B cell (primary cell): Measurements from ENCODE around the gene STRBP.
"Not testable (repeated sequence)": the region's sequence is repeated elsewhere in the genome, so short reads cannot be mapped to it uniquely, and the experiment has no call there.

Experiments
- EZH2 ChIP-seq: IDR thresholded peaks from 2 replicates; pipeline ENCODE4 v1.6.1; 2012; ENCODE audit warnings: borderline replicate concordance, low read depth, mild to moderate bottlenecking, moderate library complexity, low read length; ENCODE audit not compliant: insufficient read depth, poor library complexity, severe bottlenecking
- TF ChIP-seq, protein P1 (sequence below): fragments of 200-600 bp; IDR thresholded peaks from one replicate; pipeline ENCODE4 v1.8.0; 2022; ENCODE audit warnings: antibody characterized with exemption, mild to moderate bottlenecking

DNA sequence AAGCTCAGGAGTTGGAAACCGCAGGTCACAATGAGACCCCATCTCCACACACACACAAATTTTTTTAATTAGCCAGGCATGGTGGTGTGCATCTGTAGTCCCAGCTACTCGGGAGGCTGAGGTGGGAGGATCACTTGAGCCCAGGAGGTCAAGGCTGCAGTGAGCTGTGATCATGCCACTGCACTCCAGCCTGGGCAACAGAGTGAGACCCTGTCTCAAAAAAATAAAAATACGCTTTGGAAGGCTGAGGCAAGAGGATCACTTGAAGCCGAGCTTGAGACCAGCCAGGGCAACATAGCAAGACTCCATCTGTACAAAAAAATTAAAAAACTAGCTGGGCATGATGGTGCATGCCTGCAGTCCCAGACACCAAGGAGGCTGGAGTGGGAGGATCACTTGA is 19.2 kb downstream of the STRBP start:
- TF ChIP-seq, protein P1, sequence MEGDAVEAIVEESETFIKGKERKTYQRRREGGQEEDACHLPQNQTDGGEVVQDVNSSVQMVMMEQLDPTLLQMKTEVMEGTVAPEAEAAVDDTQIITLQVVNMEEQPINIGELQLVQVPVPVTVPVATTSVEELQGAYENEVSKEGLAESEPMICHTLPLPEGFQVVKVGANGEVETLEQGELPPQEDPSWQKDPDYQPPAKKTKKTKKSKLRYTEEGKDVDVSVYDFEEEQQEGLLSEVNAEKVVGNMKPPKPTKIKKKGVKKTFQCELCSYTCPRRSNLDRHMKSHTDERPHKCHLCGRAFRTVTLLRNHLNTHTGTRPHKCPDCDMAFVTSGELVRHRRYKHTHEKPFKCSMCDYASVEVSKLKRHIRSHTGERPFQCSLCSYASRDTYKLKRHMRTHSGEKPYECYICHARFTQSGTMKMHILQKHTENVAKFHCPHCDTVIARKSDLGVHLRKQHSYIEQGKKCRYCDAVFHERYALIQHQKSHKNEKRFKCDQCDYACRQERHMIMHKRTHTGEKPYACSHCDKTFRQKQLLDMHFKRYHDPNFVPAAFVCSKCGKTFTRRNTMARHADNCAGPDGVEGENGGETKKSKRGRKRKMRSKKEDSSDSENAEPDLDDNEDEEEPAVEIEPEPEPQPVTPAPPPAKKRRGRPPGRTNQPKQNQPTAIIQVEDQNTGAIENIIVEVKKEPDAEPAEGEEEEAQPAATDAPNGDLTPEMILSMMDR: not testable (repeated sequence)
- TF ChIP-seq EZH2: not testable (repeated sequence)
